NT2/D1 (cell line): ENCODE data around the gene STIM2.

Source experiments
- DNase-seq: peaks from one replicate; pipeline ENCODE4 v3.0.0-alpha.2; 2011; ENCODE audit warnings: low read depth, low spot score
- H3K27me3 ChIP-seq: 2 replicates; pipeline ENCODE4 v1.6.0; 2011; ENCODE audit warnings: mild to moderate bottlenecking; ENCODE audit not compliant: insufficient read length, insufficient read depth
- H3K36me3 ChIP-seq: 2 replicates; pipeline ENCODE4 v1.6.1; 2011; ENCODE audit warnings: mild to moderate bottlenecking, low read length, mixed read lengths; ENCODE audit not compliant: insufficient read depth, insufficient read length
- H3K4me1 ChIP-seq: 2 replicates; pipeline ENCODE4 v1.5.1; 2011; ENCODE audit not compliant: insufficient read depth, insufficient read length
- H3K4me3 ChIP-seq: 2 replicates; pipeline ENCODE4 v1.5.1; 2011; ENCODE audit warnings: low read depth; ENCODE audit not compliant: insufficient read length
- H3K9ac ChIP-seq: 2 replicates; pipeline ENCODE4 v1.6.0; 2011; ENCODE audit warnings: low read depth; ENCODE audit not compliant: insufficient read length
- H3K9me3 ChIP-seq: 2 replicates; pipeline ENCODE4 v1.5.1; 2011; ENCODE audit warnings: mild to moderate bottlenecking, low read length; ENCODE audit not compliant: insufficient read depth
- SUZ12 ChIP-seq: IDR thresholded peaks from 2 replicates; pipeline ENCODE4 v1.6.1; 2011; ENCODE audit not compliant: insufficient read length, insufficient read depth; ENCODE audit errors: extremely low read depth
- YY1 ChIP-seq: IDR thresholded peaks from 2 replicates; pipeline ENCODE4 v1.6.1; 2011; ENCODE audit not compliant: insufficient read length, insufficient read depth
- ZNF274 ChIP-seq: IDR thresholded peaks from 2 replicates; pipeline ENCODE4 v1.6.1; 2011; ENCODE audit warnings: mild to moderate bottlenecking, low read depth, low read length

Gene STIM2

DNA sequence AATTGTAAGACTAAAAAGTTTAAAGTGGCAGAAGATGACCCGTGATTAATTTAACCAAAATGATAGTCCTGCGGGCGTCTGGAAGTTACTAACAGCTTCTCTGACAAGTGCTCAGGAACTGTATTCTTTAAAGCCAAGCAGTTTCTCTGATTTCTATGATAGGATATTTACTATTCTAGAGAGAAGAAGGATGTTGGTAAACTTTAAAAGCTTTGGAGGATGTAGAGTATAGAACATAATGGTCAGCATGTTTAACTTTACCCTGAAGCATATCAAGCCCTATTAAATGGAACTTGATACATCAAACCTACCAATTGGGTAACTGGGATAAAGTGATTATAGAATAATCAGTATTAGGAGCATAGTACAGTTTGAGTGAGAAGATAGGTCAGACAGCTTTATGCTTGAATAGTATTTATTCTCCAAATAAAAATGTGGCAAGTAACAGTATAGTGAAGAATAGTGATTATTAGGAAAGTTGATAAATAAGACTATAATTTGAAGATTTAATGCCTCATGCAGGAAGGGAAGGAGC is 1.8 kb downstream of the STIM2 start:
- Histone ChIP-seq H3K4me3 (peak overlapping the region; percentile 58), H3K36me3 (no peaks in the 10 kb centered on the region), H3K9me3 (no peaks in the 10 kb centered on the region), H3K9ac (peak overlapping the region; percentile 35), H3K27me3 (peaks cover 6% of the 10 kb centered on the region), H3K4me1 (no peaks in the 10 kb centered on the region)
- no peak for TF ChIP-seq YY1
- no peak for TF ChIP-seq SUZ12
- no peak for TF ChIP-seq ZNF274
- DNase-seq, result no peak

DNA sequence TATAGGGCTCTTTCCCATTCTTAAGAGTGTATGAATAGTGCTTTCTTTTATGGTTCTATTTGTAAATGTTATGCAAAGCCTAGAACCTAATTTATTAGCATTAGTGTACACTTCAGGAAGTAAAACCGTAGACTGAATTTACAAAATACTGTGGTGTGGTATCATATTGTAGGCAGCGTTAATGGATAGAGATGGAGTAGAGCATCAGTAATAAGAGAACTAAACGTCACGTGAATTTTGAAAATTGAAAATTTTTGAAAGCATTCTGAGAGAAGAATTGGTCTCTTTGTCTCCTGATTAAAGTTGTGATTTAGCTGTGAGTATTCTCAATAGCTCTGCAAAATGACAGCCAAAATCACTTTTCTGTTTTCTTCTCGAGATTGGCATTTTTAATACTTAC is 2.9 kb downstream of the STIM2 start:
- Histone ChIP-seq H3K36me3 (no peaks in the 10 kb centered on the region), H3K4me1 (no peaks in the 10 kb centered on the region), H3K9me3 (no peaks in the 10 kb centered on the region), H3K27me3 (peaks cover 4% of the 10 kb centered on the region), H3K4me3 (no peak overlapping the region), H3K9ac (no peak overlapping the region)
- DNase-seq, result no peak
- no peak for TF ChIP-seq YY1
- TF ChIP-seq ZNF274, result no peak
- TF ChIP-seq SUZ12, result no peak

DNA sequence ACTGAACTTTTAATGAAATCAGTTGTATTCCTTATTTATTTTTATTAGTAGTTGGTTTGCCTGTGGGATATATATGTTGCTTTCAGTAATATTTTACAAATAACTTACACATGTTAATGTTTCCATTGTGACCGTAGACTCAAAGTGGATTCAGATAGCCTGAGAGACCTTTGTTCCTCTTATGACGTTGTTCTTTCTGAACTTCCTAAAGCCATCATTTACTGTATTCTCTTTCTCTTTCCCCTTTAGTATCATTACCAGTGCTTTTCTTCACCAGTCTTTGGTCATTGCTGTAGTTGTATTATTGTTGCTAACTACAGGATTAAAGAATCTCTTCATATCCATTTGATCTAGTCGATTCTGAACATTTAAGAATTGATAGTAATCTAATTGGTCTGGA is 4.3 kb downstream of the STIM2 start:
- Histone ChIP-seq H3K36me3 (no peaks in the 10 kb centered on the region), H3K9ac (no peak overlapping the region), H3K27me3 (no peaks in the 10 kb centered on the region), H3K4me3 (no peak overlapping the region), H3K9me3 (no peaks in the 10 kb centered on the region), H3K4me1 (no peaks in the 10 kb centered on the region)
- DNase-seq, result no peak
- TF ChIP-seq ZNF274, result no peak
- no peak for TF ChIP-seq YY1
- TF ChIP-seq SUZ12, result no peak

DNA sequence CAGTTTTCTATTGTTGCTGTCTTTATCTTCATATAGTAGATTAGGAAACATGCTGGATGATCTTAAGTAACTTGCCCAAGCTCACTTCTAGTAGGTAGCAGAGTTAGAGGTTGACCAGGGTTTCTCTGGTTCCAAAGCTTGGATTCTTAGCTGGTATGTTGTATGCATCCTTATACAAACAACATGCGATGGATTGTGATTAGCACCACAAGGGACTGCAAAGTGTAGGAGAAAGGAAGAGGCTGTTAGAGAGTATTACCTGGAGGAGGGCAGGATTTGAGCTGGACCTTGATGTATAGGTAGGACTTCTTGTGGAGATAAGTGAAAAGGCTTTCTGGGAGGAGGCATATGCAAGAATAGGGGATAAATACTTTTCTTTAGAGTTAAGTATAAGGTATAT is 5.6 kb downstream of the STIM2 start:
- Histone ChIP-seq H3K4me3 (no peak overlapping the region), H3K36me3 (no peaks in the 10 kb centered on the region), H3K4me1 (no peaks in the 10 kb centered on the region), H3K27me3 (no peaks in the 10 kb centered on the region), H3K9me3 (no peaks in the 10 kb centered on the region), H3K9ac (no peak overlapping the region)
- DNase-seq, result no peak
- TF ChIP-seq SUZ12 (no peak), YY1 (no peak), ZNF274 (no peak)

DNA sequence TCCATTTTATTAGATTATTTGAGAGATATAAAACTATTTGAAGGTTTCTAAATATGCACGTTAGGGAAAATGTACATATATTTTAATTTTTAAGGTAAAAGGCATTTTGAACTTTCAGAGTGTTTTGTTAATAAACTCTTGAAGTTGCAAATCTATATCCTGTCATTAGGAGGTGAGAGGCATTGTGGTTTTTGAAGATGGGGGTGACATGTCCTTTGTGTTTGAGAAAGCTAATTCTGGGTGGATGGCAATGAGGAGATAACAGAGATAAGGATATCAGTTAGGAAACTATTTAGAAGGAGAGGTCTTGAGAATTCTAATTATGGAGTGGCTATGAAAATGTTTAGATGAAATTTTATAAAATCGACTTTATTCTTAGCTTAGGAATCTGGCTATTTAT is 6.1 kb downstream of the STIM2 start:
- no peaks in the 10 kb centered on the region for H3K9me3 ChIP-seq
- H3K4me3 ChIP-seq, result no peak overlapping the region
- no peak for DNase-seq
- TF ChIP-seq ZNF274 (no peak), YY1 (no peak), SUZ12 (no peak)
- no peak overlapping the region for H3K9ac ChIP-seq
- no peaks in the 10 kb centered on the region for H3K4me1 ChIP-seq
- no peaks in the 10 kb centered on the region for H3K36me3 ChIP-seq
- H3K27me3 ChIP-seq, result no peaks in the 10 kb centered on the region

DNA sequence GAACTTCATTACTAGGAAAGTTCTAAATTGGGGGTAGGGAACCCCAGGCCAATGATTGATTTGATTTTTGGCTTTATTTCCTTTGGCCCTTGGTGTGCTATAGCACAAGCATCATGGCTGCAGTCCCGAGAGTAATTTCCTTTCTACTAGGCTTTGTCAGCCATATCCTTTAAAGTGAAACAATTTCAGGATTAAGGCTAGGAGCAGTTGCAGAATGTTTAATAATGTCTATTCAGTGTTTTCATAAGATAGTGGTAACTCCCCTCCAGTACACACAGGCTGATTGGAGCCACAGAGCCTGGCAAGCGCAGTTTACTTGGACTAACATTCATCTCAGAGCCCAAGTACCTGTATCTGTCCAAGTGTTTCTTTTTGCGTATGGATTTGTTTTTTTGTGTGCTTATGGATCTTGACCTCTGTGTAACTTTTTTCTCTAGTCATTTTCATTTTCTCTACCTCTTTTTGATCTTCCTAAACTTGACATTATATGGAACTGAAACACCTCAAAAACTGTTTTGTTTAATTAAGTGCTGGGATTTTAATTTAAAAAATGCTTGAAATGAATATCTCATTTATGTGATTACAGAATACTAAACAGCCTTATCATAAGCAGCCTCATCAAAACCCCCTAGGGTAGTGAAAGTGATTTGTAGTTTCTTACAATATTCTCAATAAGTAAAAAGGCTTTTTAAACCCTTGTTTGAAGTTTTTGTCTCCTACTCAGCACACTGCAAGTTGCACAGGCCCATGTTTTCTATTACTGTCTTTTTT is 7.5 kb downstream of the STIM2 start:
- Histone ChIP-seq H3K9ac (no peak overlapping the region), H3K9me3 (no peaks in the 10 kb centered on the region), H3K36me3 (no peaks in the 10 kb centered on the region), H3K27me3 (no peaks in the 10 kb centered on the region), H3K4me1 (no peaks in the 10 kb centered on the region), H3K4me3 (no peak overlapping the region)
- no peak for DNase-seq
- no peak for TF ChIP-seq SUZ12
- TF ChIP-seq ZNF274, result no peak

DNA sequence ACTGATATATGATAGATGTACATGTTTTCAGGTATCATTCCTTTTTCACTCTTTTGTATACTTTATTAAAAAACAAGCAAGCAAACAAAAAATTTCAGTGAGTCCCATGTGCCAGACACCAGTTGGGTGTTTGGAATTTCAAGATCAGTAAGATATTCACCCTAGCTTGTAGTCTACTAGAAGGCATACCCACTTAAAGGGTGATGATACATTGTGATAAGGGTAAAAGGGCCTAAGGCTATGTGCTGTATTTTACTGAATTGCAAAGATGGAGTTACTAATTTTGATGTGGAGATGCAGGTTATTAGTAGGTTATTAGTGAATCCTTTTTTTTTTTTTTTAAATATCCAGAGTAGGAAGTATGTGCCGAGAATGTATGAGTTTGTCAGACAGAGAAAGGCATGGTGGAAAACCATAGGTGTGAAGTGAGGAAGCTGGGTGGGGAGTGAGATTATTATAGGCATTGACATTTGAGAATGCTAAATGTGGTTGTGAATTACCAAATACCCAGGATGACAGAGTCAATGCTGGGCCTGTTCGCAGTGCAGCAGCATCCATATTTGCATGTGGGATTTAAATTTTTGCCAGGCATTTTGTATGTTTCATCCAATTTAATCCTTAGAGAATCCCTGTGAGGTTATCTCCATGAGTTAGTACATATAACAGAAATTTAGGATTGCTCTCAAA is 10.1 kb downstream of the STIM2 start:
- H3K9me3 ChIP-seq, result no peaks in the 10 kb centered on the region
- H3K4me1 ChIP-seq, result no peaks in the 10 kb centered on the region
- no peak for TF ChIP-seq YY1
- no peak for TF ChIP-seq ZNF274
- TF ChIP-seq SUZ12, result no peak
- no peak overlapping the region for H3K4me3 ChIP-seq
- H3K36me3 ChIP-seq, result no peaks in the 10 kb centered on the region
- H3K27me3 ChIP-seq, result no peaks in the 10 kb centered on the region
- H3K9ac ChIP-seq, result no peak overlapping the region
- no peak for DNase-seq
